Measurements from ENCODE around the gene HECTD2. TPM values are rescaled to one million over a fixed set of nuclear protein-coding genes. Genes with fewer than 3 reads are reported as not detected.
"Not testable (repeated sequence)": the region's sequence is repeated elsewhere in the genome, so short reads cannot be mapped to it uniquely, and the experiment has no call there.

HECTD2 gene
- total RNA-seq, 4 donors from 2014 or later, result 20.6 to 41.9 (median 25.8) TPM

DNA sequence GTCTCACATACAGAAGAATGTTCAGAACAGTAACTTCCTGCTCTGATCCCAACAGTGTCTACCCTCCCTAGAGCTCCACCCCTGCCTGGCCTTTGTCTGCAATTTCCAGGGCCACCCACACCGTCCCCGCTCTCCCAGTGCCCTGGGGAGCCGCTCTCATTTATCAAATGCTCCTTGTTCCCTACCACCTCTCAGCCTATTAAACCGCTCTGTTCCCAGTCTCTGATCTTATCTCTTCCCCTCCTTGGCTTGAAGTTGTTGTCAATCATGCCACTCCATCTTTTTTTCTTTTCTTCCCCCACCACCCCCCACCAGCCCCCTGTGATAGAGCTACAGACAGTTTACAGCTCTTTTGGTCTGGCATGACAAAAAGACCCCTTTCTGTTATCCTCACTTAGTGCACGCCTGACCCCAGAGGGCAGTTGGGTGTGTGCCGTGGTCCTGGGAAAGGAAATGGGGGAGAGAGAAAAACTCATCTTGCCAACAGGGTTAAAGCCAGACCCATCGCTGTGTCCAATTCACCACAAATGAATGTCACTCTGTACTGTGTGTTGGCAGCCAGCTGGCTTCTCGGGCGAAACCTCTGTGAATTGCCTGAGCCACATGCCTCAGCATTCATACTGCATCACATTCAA, 28.8 kb upstream of the HECTD2 start:
- TF ChIP-seq POLR2A (IDR thresholded peaks at IDR 0.05) (no peak), POLR2AphosphoS5 (IDR thresholded peaks at IDR 0.05) (no peak), EP300 (IDR thresholded peaks at IDR 0.05) (no peak)
- TF ChIP-seq, protein P1, sequence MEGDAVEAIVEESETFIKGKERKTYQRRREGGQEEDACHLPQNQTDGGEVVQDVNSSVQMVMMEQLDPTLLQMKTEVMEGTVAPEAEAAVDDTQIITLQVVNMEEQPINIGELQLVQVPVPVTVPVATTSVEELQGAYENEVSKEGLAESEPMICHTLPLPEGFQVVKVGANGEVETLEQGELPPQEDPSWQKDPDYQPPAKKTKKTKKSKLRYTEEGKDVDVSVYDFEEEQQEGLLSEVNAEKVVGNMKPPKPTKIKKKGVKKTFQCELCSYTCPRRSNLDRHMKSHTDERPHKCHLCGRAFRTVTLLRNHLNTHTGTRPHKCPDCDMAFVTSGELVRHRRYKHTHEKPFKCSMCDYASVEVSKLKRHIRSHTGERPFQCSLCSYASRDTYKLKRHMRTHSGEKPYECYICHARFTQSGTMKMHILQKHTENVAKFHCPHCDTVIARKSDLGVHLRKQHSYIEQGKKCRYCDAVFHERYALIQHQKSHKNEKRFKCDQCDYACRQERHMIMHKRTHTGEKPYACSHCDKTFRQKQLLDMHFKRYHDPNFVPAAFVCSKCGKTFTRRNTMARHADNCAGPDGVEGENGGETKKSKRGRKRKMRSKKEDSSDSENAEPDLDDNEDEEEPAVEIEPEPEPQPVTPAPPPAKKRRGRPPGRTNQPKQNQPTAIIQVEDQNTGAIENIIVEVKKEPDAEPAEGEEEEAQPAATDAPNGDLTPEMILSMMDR (IDR thresholded peaks at IDR 0.05), result no peak
- WGBS, 2 donors (ENCODE audit: low coverage in 1 of 2), result 31 to 49% methylated on average over 4 to 6 of the region's 9 CpGs

DNA sequence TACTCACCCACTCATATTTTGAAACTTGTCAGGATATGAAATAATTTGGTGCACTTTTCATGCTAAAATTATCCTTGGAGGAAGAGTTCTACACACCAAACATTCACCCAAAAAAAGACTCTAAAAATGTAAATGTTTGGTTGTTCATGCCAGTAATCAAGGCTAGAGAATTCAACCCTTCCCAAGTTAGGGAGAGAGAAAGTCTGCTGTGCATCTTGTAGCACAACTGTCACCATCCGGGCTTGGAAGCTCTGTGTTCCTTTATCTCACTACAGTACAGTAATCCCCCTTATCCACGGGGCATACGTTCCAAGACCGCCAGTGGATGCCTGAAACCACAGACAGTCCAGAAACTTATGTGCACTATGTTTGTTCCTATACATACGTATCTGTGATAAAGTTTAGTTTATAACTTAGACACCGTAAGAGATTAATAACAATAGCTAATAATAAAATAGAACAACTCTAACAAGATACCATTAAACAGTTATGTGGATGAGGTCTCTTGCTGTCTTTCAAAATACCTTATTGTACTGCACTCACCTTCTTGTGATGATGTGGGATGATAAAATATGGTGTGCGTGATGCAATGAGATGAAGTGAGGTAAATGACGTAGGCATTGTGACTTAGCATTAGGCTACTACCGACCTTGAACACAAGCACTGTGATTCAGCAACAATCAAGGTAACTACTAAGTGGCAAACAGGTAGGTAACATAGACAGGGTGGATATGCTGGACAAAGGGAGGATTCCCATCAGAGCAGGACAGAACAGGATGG, 24.6 kb upstream of the HECTD2 start:
- Histone ChIP-seq H3K4me1 (peaks cover 0 to 8% (median 6%) of the 10 kb centered on the region in 3 donors), H3K9me3 (no peaks in the 10 kb centered on the region), H3K4me3 (no peak overlapping the region), H3K36me3 (no peaks in the 10 kb centered on the region), H3K27me3 (no peaks in the 10 kb centered on the region), H3K27ac (no peak overlapping the region)
- WGBS, 2 donors (ENCODE audit: low coverage in 1 of 2), result 59 to 62% methylated on average over 8 to 9 of the region's 9 CpGs
- no peak for TF ChIP-seq POLR2AphosphoS5 (IDR thresholded peaks at IDR 0.05)
- TF ChIP-seq, protein P1 (IDR thresholded peaks at IDR 0.05), result no peak
- TF ChIP-seq EP300 (IDR thresholded peaks at IDR 0.05), result no peak
- no peak for TF ChIP-seq POLR2A (IDR thresholded peaks at IDR 0.05)
- no peak for ATAC-seq

More for the DNA sequence above, 28.8 kb upstream of the HECTD2 start:
- H3K27ac ChIP-seq, result no peak overlapping the region
- no peaks in the 10 kb centered on the region for H3K27me3 ChIP-seq
- no peaks in the 10 kb centered on the region for H3K36me3 ChIP-seq
- no peaks in the 10 kb centered on the region for H3K4me1 ChIP-seq
- ATAC-seq, result no peak
- no peak overlapping the region for H3K4me3 ChIP-seq
- no peaks in the 10 kb centered on the region for H3K9me3 ChIP-seq

DNA sequence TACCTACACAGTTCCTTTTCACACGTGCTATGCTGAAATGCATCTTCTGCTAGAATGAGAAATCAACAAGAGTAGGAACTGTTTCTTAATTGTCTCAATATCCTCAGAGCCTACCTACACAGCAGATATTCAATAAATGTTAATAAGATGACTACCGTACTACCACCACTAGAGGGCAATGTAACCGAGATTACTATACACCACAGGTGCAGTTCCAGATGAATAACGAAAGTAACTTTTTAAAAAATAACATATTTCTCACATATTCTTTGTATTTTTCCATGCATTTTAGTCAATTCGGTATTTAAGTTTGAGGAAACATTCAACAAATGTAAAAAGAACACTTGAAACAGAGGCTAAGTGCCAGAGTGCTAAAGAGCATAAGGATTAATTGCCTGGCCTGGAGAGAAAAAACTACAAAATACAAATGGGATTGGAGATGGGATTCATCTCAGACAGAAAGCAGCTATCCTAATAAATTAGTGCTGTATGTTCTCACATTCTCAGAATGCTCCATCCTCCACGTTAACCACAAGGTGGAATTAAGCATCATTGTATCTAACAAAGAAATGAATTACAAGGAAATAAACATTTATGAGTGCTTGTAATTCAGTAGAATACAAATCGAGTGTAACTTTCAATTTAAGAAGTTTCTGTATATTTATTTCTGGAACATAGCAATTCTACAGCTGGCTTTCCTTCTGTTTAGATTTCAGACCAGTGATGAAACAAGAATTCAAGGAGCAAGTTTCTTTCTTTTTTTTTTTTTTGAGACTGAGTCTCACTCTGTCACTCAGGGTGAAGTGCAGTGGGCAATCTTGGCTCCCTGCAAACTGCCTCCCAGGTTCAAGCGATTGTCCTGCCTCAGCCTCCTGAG, 20.3 kb upstream of the HECTD2 start:
- Histone ChIP-seq H3K36me3 (no peaks in the 10 kb centered on the region), H3K4me1 (peaks cover 0 to 14% (median 6%) of the 10 kb centered on the region in 3 donors), H3K27ac (peak overlapping the region; percentile 13 to 59 (median 53)), H3K27me3 (no peaks in the 10 kb centered on the region), H3K9me3 (no peaks in the 10 kb centered on the region), H3K4me3 (peak overlapping the region; percentile 22 to 25)
- peak; percentile 74 for ATAC-seq
- TF ChIP-seq, protein P1 (IDR thresholded peaks at IDR 0.05), result peak; percentile 61 to 77 (median 68)
- no peak for TF ChIP-seq EP300 (IDR thresholded peaks at IDR 0.05)
- TF ChIP-seq POLR2A (IDR thresholded peaks at IDR 0.05), result no peak
- 8 to 13% methylated on average over 8 of the region's 8 CpGs for WGBS, 2 donors (ENCODE audit: low coverage in 1 of 2)

DNA sequence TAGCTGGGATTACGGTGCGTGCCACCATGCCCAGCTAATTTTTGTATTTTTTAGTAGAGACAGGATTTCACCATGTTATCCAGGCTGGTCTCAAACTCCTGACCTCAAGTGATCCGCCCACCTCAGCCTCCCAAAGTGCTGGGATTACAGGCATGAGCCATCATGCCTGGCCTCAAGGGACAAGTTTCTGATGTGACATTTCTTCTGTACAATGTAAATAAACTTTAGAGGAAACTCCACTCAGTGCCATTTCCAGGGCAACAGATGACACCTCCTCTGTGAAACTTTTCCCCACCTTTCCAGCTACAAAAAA, 19.7 kb upstream of the HECTD2 start:
- H3K36me3 ChIP-seq, H3K4me3 ChIP-seq, H3K9me3 ChIP-seq, ATAC-seq, H3K27me3 ChIP-seq: not testable (repeated sequence)
- Histone ChIP-seq H3K4me1 (peaks cover 0 to 14% (median 6%) of the 10 kb centered on the region in 3 donors), H3K27ac (peak overlapping the region in 3 of 4 donors; percentile 13 to 59 (median 57))
- WGBS, 2 donors (ENCODE audit: low coverage in 1 of 2), result 80 to 84% methylated on average over 2 to 3 of the region's 3 CpGs

DNA sequence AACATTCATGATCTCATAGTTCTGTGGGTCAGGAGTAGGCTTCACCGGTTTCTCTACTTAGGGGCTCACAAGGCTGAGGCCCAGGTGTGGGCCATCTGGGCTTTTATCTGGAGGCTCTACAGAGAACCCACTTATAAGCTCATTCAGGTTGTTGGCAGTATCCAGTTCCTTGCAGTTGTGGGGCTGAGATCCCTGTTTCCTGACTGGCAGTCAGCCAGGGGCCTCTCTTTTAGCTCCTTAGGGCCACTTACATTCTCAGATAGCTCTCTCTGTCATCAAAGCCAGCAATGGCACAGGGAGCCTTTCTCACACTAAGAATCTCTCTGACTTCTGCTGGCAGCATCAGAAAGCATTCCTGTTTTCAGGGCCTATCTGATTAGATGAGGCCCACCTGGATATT, 18.2 kb upstream of the HECTD2 start:
- ATAC-seq, result no peak
- Histone ChIP-seq H3K36me3 (no peaks in the 10 kb centered on the region), H3K9me3 (no peaks in the 10 kb centered on the region), H3K27ac (no peak overlapping the region), H3K4me3 (no peak overlapping the region), H3K27me3 (no peaks in the 10 kb centered on the region), H3K4me1 (peaks cover 0 to 14% (median 6%) of the 10 kb centered on the region in 3 donors)
- TF ChIP-seq POLR2AphosphoS5 (IDR thresholded peaks at IDR 0.05) (no peak), EP300 (IDR thresholded peaks at IDR 0.05) (no peak), POLR2A (IDR thresholded peaks at IDR 0.05) (no peak)
- TF ChIP-seq, protein P1 (IDR thresholded peaks at IDR 0.05), result no peak
- WGBS, 2 donors (ENCODE audit: low coverage in 1 of 2), result 73 to 83% methylated on average over 1 of the region's 1 CpG
